Left renal cortex interstitium (tissue), 4 donors: ENCODE data around the gene CMBL. TPM values are rescaled to one million over a fixed set of nuclear protein-coding genes. Genes with fewer than 3 reads are reported as not detected.

Experiments
- DNase-seq, 4 donors: peaks; one replicate each; pipeline ENCODE4 v3.0.0-alpha.2; 2013; ENCODE audit warnings: low read depth in 4 of 4, low spot score in 2 of 4, missing footprints in 1 of 4
- polyA plus RNA-seq, 4 donors: library from polyadenylated mRNA; unstranded; fragments of 120-200 nt; gene quantifications; one replicate each; pipeline ENCODE4 v1.2.1, GENCODE V29; 2013; ENCODE audit not compliant: insufficient read length in 4 of 4

Gene CMBL
- polyA plus RNA-seq, 4 donors, result 33.3 to 48.6 (median 43.0) TPM

- DNase-seq, result no peak
Observed at GRCh38 chr5:10229306-10230048, 78.2 kb downstream of the CMBL start.

- no peak for DNase-seq
Observed at GRCh38 chr5:10228288-10228687, 79.4 kb downstream of the CMBL start.

Other genes starting within 250 kb of the CMBL start
- 10 to 100 TPM; 17.6 to 24.5 (median 21.5) TPM for gene ATPSCKMT, start 58.0 kb downstream of the CMBL start, polyA plus RNA-seq
- 100 to 1,000 TPM; 237 to 277 (median 254) TPM for gene CCT5, start 57.6 kb downstream of the CMBL start, polyA plus RNA-seq
- 100 to 1,000 TPM; 161 to 224 (median 181) TPM for gene MARCHF6, start 45.8 kb upstream of the CMBL start, polyA plus RNA-seq
- gene ROPN1L, start 134.0 kb upstream of the CMBL start, polyA plus RNA-seq, result 1 to 10 TPM in 2 of 4 donors, under 1 TPM in 2; 0.62 to 1.2 (median 0.89) TPM